Spleen (tissue), 13 donors: ENCODE data around the gene HRNR. TPM values are rescaled to one million over a fixed set of nuclear protein-coding genes. Genes with fewer than 3 reads are reported as not detected.
"Not testable (repeated sequence)": the region's sequence is repeated elsewhere in the genome, so short reads cannot be mapped to it uniquely, and the experiment has no call there.

Source experiments
- DNase-seq: peaks from one replicate; pipeline ENCODE4 v3.0.0-alpha.2; 2020
- H3K27ac ChIP-seq, 8 donors: fragments of 200-600 bp; sonication (generic) in 7 of 8; 1 replicate in 4 of 8; 2 replicates in 4 of 8; pipeline versions ENCODE4 v1.5.0 to v1.8.0; 2016 to 2021; ENCODE audit warnings: inconsistent platforms in 4 of 8, mild to moderate bottlenecking in 4 of 8, moderate library complexity in 1 of 8
- H3K27me3 ChIP-seq, 7 donors: fragments of 200-600 bp; sonication (generic) in 6 of 7; replicated peaks in 1 of 7; 1 replicate in 4 of 7; 2 replicates in 3 of 7; pipeline versions ENCODE4 v1.5.0 to v1.8.0; 2016 to 2021; ENCODE audit warnings: inconsistent platforms in 3 of 7, mild to moderate bottlenecking in 1 of 7
- H3K36me3 ChIP-seq, 6 donors: fragments of 200-600 bp; sonication (generic) in 5 of 6; 1 replicate in 4 of 6; 2 replicates in 2 of 6; pipeline versions ENCODE4 v1.5.0 to v1.8.0; 2016 to 2021; ENCODE audit warnings: inconsistent platforms in 2 of 6
- H3K4me1 ChIP-seq, 6 donors: fragments of 200-600 bp; sonication (generic) in 5 of 6; 1 replicate in 3 of 6; 2 replicates in 3 of 6; pipeline versions ENCODE4 v1.5.0 to v1.8.0; 2016 to 2021; ENCODE audit warnings: inconsistent platforms in 3 of 6
- H3K4me3 ChIP-seq, 8 donors: fragments of 200-600 bp; sonication (generic) in 7 of 8; 1 replicate in 4 of 8; 2 replicates in 4 of 8; pipeline versions ENCODE4 v1.5.0 to v1.8.0; 2016 to 2021; ENCODE audit warnings: inconsistent platforms in 4 of 8, mild to moderate bottlenecking in 4 of 8, moderate library complexity in 2 of 8
- H3K9me3 ChIP-seq, 8 donors: fragments of 200-600 bp; sonication (generic) in 7 of 8; 1 replicate in 4 of 8; 2 replicates in 4 of 8; pipeline versions ENCODE4 v1.5.0 to v1.8.0; 2016 to 2021; ENCODE audit warnings: inconsistent platforms in 4 of 8
- POLR2A ChIP-seq, 3 donors: fragments of 450-650 bp; IDR thresholded peaks; one replicate each; pipeline ENCODE4 v1.5.1; 2017; ENCODE audit warnings: antibody characterized with exemption in 3 of 3, mild to moderate bottlenecking in 1 of 3
- POLR2AphosphoS5 ChIP-seq, 3 donors: sonication (generic); formaldehyde crosslinking; IDR thresholded peaks; one replicate each; pipeline ENCODE4 v1.5.1; 2017; ENCODE audit warnings: antibody characterized with exemption in 3 of 3
- WGBS, 5 donors: extraction: QIAGEN DNeasy Blood & Tissue Kit in 3 of 5; methylation state at CpG; one replicate each; pipeline versions ENCODE4 v1.1.5 to v1.1.7; 2013 to 2018; 5-methylcytosine and 5-hydroxymethylcytosine counted together
- intact Hi-C: fragments of 100-400 bp; cut with DNase I; formaldehyde crosslinking; loops from one replicate; pipeline ENCODE4 v1.15.0; 2023; ENCODE audit warnings: low total_unique reads
- long read RNA-seq, 2 donors: transcript quantifications; one replicate each; lab custom pipeline, GENCODE V29; 2026
- polyA plus RNA-seq, 3 donors: library from polyadenylated mRNA; stranded (reverse); fragments of 200-250 nt; gene quantifications; one replicate each; pipeline ENCODE4 v1.2.1, GENCODE V29; 2013
- total RNA-seq, 7 donors: library from RNA; depleted of rRNA in 3 of 7; stranded (reverse); fragments of >200 nt in 3 of 7; fragmentation: NEBNext Ultra II Directional in 4 of 7; extraction: Animal tissue kit (Norgen Biotek cat#: 25700) in 4 of 7; gene quantifications; one replicate each; pipeline versions ENCODE4 v1.1.0 to v1.2.1, GENCODE V29; 2016 to 2021
- TF ChIP-seq, protein P1 (sequence below), 11 experiments: fragments of 200-600 bp in 7 of 11; fragments of 450-650 bp in 4 of 11; sonication (generic) in 4 of 11; IDR thresholded peaks in 8 of 11; conservative IDR thresholded peaks in 3 of 11; 1 replicate in 7 of 11; 2 replicates in 4 of 11; pipeline versions ENCODE4 v1.4.0 to v1.8.0; 2016 to 2021; ENCODE audit warnings: antibody characterized with exemption in 11 of 11, inconsistent platforms in 4 of 11, mild to moderate bottlenecking in 1 of 11
- donor health status: healthy with polysubstance abuse.
- donor health status: DM: no; HTN: no; CAD: no; lungs with moderate emphysema.
- donor health status: DM: no; HTN: no; CAD: no.
- donor health status: Bipolar disorder and iron deficiency.
- donor health status: healthy.
- donor health status: DM: no; HTN: no; CAD: no.
- donor health status: DM: yes; HTN: yes; CAD: no.

Gene HRNR
- total RNA-seq: not detected
- under 1 TPM in 1 of 3 donors, not detected in 2; under 0.01 TPM for polyA plus RNA-seq
- long read RNA-seq, donor 1: 0 reads
- long read RNA-seq, donor 2: 0 reads

DNA sequence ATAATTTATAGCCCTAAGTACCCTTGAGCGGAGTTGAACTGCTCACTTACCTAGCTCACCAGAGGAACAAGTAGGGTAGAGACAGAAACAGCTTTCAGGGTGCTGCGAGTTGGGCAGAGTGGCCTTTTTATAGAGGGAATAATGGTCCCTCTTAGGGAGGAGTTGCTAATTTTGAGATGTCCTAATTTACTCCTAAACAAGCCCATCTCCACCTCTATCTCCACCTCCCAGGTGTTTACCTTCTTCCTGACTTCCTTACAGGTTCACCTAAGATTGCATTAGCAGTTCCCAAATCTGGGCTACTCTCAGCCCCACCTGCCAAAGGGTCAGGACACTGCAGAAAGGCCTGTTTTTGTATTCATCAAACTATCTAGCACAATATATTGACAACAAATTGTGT is at the start of gene HRNR:
HRNR (minus strand) TSS at position 101 of the 400 bp plus-strand sequence. CDS start 940 bp downstream, outside the sequence.
- 80 to 95% (median 89%) methylated on average over 2 of the region's 2 CpGs for WGBS, 5 donors
- Histone ChIP-seq H3K36me3 (no peaks in the 10 kb centered on the region), H3K27me3 (no peaks in the 10 kb centered on the region), H3K4me3 (no peak within 1 kb of the TSS), H3K9me3 (peaks cover 0 to 8% (median 0%) of the 10 kb centered on the region in 8 donors), H3K4me1 (no peaks in the 10 kb centered on the region), H3K27ac (no peak within 1 kb of the TSS)
- TF ChIP-seq, protein P1, sequence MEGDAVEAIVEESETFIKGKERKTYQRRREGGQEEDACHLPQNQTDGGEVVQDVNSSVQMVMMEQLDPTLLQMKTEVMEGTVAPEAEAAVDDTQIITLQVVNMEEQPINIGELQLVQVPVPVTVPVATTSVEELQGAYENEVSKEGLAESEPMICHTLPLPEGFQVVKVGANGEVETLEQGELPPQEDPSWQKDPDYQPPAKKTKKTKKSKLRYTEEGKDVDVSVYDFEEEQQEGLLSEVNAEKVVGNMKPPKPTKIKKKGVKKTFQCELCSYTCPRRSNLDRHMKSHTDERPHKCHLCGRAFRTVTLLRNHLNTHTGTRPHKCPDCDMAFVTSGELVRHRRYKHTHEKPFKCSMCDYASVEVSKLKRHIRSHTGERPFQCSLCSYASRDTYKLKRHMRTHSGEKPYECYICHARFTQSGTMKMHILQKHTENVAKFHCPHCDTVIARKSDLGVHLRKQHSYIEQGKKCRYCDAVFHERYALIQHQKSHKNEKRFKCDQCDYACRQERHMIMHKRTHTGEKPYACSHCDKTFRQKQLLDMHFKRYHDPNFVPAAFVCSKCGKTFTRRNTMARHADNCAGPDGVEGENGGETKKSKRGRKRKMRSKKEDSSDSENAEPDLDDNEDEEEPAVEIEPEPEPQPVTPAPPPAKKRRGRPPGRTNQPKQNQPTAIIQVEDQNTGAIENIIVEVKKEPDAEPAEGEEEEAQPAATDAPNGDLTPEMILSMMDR (IDR thresholded peaks at IDR 0.05 in 8 of 11, conservative IDR thresholded peaks at IDR 0.05 in 3 of 11): no peak
- TF ChIP-seq POLR2AphosphoS5 (IDR thresholded peaks at IDR 0.05) (no peak), POLR2A (IDR thresholded peaks at IDR 0.05) (no peak)
- no peak for DNase-seq
- intact Hi-C loops: no loop called here

DNA sequence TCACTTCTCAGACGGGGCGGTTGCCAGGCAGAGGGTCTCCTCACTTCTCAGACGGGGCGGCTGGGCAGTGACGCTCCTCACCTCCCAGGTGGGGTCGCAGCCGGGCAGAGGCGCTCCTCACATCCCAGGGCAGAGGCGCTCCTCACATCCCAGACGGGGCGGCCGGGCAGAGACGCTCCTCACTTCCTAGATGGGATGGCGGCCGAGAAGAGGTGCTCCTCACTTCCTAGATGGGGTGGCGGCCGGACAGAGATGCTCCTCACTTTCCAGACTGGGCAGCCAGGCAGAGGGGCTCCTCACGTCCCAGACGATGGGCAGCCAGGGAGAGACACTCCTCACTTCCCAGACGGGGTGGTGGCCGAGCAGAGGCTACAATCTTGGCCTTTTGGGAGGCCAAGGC is 32.4 kb upstream of the HRNR start:
- 84 to 100% (median 94%) methylated on average over 3 to 21 of the region's 21 CpGs for WGBS, 5 donors
- H3K27me3 ChIP-seq, H3K36me3 ChIP-seq, H3K4me3 ChIP-seq, DNase-seq, intact Hi-C loops, H3K27ac ChIP-seq, H3K4me1 ChIP-seq: not testable (repeated sequence)
- H3K9me3 ChIP-seq: peaks cover 0 to 44% (median 21%) of the 10 kb centered on the region in 8 donors

DNA sequence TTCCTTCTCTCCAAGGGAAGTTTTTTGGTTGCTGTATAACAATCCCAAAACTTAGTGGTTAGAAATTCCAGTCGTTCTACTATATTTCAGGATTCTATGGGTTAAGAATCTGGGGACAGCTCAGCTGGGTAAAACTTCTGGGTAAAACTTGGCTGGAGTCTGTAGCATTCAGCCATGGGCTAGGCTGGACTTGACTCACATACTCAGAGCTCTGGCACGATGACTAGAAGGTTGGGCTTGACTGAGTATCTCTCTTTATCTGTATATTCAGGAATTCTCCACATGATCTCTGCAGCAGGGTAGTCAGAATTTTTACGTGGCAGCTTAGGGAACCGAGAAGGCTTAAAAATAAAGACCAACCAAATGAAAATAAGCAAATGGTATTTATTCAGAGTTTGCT is 28.2 kb upstream of the HRNR start:
- 53 to 83% (median 64%) methylated on average over 4 of the region's 4 CpGs for WGBS, 5 donors
- DNase-seq: no peak
- H3K4me1 ChIP-seq: no peaks in the 10 kb centered on the region
- peaks cover 0 to 12% (median 5%) of the 10 kb centered on the region in 8 donors for H3K9me3 ChIP-seq
- H3K27me3 ChIP-seq: no peaks in the 10 kb centered on the region
- H3K27ac ChIP-seq: no peak overlapping the region
- no peaks in the 10 kb centered on the region for H3K36me3 ChIP-seq
- no peak overlapping the region for H3K4me3 ChIP-seq
- intact Hi-C loops: no loop called here
- TF ChIP-seq POLR2AphosphoS5 (IDR thresholded peaks at IDR 0.05) (no peak), POLR2A (IDR thresholded peaks at IDR 0.05) (no peak)
- TF ChIP-seq, protein P1 (IDR thresholded peaks at IDR 0.05 in 8 of 11, conservative IDR thresholded peaks at IDR 0.05 in 3 of 11): no peak

DNA sequence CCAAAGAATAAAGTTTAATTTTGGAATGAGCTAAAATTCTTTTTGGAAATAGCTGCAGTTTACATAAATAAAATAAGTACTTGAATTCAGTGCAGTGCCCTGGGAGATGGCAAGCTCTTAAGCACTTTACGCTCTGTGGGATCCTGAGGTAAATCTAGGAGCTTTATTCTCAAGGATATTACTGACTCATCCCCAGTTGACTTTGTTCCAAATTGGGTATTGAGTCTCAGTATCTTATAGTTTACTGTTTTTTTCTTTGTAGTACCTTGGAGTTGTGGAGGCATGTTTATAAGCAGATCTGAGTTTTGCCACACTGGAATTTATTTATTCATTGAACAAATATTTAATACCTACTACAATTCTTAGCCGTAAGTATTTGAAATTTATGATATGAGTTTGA is 27.4 kb upstream of the HRNR start:
- no peak for DNase-seq
- Histone ChIP-seq H3K27me3 (no peaks in the 10 kb centered on the region), H3K4me3 (no peak overlapping the region), H3K9me3 (peaks cover 0 to 4% (median 0%) of the 10 kb centered on the region in 8 donors), H3K36me3 (no peaks in the 10 kb centered on the region), H3K27ac (no peak overlapping the region), H3K4me1 (no peaks in the 10 kb centered on the region)
- WGBS, 5 donors: 49 to 90% (median 52%) methylated on average over 2 of the region's 2 CpGs
- TF ChIP-seq, protein P1 (IDR thresholded peaks at IDR 0.05 in 8 of 11, conservative IDR thresholded peaks at IDR 0.05 in 3 of 11): no peak
- TF ChIP-seq POLR2AphosphoS5 (IDR thresholded peaks at IDR 0.05) (no peak), POLR2A (IDR thresholded peaks at IDR 0.05) (no peak)
- intact Hi-C loops: no loop called here

DNA sequence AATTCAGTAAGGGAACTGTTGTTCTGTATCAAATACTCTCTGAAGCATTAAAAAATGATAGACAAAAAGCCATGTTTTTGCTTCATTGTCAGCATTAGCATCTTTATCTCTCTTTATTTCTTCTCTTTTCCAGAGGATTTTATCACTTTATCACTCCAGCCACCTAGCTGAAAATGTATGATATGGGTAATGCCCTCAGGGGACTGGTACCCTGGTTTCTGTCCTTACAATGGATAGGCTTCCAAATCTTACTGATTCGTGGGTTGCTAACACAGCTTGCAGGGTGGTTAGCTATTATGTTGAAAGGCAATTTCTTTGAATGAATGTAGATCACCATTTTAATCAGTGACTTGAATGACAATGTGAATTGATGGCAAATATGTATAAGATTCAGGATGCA is 23.3 kb upstream of the HRNR start:
- 43 to 81% (median 53%) methylated on average over 1 of the region's 1 CpG for WGBS, 5 donors

More for the DNA sequence above, 23.3 kb upstream of the HRNR start:
- H3K27me3 ChIP-seq: no peaks in the 10 kb centered on the region
- no peak overlapping the region for H3K4me3 ChIP-seq
- H3K36me3 ChIP-seq: no peaks in the 10 kb centered on the region
- no peaks in the 10 kb centered on the region for H3K4me1 ChIP-seq
- TF ChIP-seq POLR2A (IDR thresholded peaks at IDR 0.05) (no peak), POLR2AphosphoS5 (IDR thresholded peaks at IDR 0.05) (no peak)
- TF ChIP-seq, protein P1 (IDR thresholded peaks at IDR 0.05 in 8 of 11, conservative IDR thresholded peaks at IDR 0.05 in 3 of 11): no peak
- no peak overlapping the region for H3K27ac ChIP-seq
- intact Hi-C loops: no loop called here
- DNase-seq: no peak
- no peaks in the 10 kb centered on the region for H3K9me3 ChIP-seq
